K562 (cell line): Measurements from ENCODE around the gene LPIN1. TPM values are rescaled to one million over a fixed set of nuclear protein-coding genes. Genes with fewer than 3 reads are reported as not detected.

Experiments used
- BACH1 ChIP-seq: fragments of 200-800 bp; sonication (Bioruptor generic); IDR thresholded peaks from 2 replicates; pipeline ENCODE4 v1.6.1; 2016; ENCODE audit warnings: missing genetic modification characterization, missing compliant biosample characterization
- BRD9 ChIP-seq: fragments of 450-650 bp; IDR thresholded peaks from 2 replicates; pipeline ENCODE4 v1.6.1; 2018; ENCODE audit warnings: low read depth; ENCODE audit not compliant: partially characterized antibody
- CTCF ChIP-seq, 3 experiments: IDR thresholded peaks in 2 of 3; conservative IDR thresholded peaks in 1 of 3; 2 replicates each; pipeline ENCODE4 v1.5.1; 2011 to 2012; ENCODE audit warnings: low read length in 3 of 3, mild to moderate bottlenecking in 3 of 3, control low read depth in 2 of 3, improper control_type of control experiment in 1 of 3, inconsistent platforms in 1 of 3, low read depth in 1 of 3, mixed read lengths in 1 of 3, moderate library complexity in 1 of 3; ENCODE audit not compliant: insufficient read depth in 2 of 3
- FOXM1 ChIP-seq, 2 experiments: fragments of 450-650 bp in 1 of 2; sonication (generic) in 1 of 2; formaldehyde crosslinking in 1 of 2; IDR thresholded peaks; 2 replicates each; pipeline versions ENCODE4 v1.6.1 to v1.9.0; 2017 to 2022; ENCODE audit warnings: low read depth in 2 of 2, mild to moderate bottlenecking in 2 of 2, missing genetic modification reagents in 1 of 2, moderate library complexity in 1 of 2
- FOXP4 ChIP-seq: sonication (generic); formaldehyde crosslinking; IDR thresholded peaks from 2 replicates; pipeline ENCODE4 v1.8.0; 2022; ENCODE audit warnings: mild to moderate bottlenecking, missing genetic modification reagents, borderline replicate concordance
- GATA2 ChIP-seq: sonication (generic); formaldehyde crosslinking; IDR thresholded peaks from 2 replicates; pipeline ENCODE4 v1.4.0; 2020; ENCODE audit warnings: mild to moderate bottlenecking, missing genetic modification reagents
- KAT7 ChIP-seq: sonication (generic); formaldehyde crosslinking; IDR thresholded peaks from 2 replicates; pipeline ENCODE4 v1.8.0; 2022; ENCODE audit warnings: missing genetic modification reagents, mild to moderate bottlenecking, borderline replicate concordance
- KDM2B ChIP-seq: fragments of 250-450 bp; sonication (Bioruptor Pico); IDR thresholded peaks from 2 replicates; pipeline ENCODE4 v1.8.0; 2021; ENCODE audit warnings: mild to moderate bottlenecking, moderate library complexity
- KDM4B ChIP-seq, 2 experiments: fragments of 450-650 bp in 1 of 2; sonication (generic) in 1 of 2; IDR thresholded peaks; 2 replicates each; pipeline ENCODE4 v1.6.1; 2016 to 2017; ENCODE audit warnings: borderline replicate concordance in 2 of 2, antibody characterized with exemption in 1 of 2, low read depth in 1 of 2, mild to moderate bottlenecking in 1 of 2
- NFIC ChIP-seq: fragments of 450-650 bp; IDR thresholded peaks from 2 replicates; pipeline ENCODE4 v1.6.1; 2017; ENCODE audit warnings: mild to moderate bottlenecking, inconsistent platforms
- NR2F6 ChIP-seq: fragments of 450-650 bp; formaldehyde crosslinking; IDR thresholded peaks from 2 replicates; pipeline ENCODE4 v1.4.0; 2020; ENCODE audit warnings: mild to moderate bottlenecking
- RBFOX2 ChIP-seq: fragments of 200-400 bp; formaldehyde crosslinking; IDR thresholded peaks from 2 replicates; pipeline ENCODE4 v1.6.1; 2017; ENCODE audit warnings: low read depth, mild to moderate bottlenecking, low read length, moderate library complexity
- SMARCB1 ChIP-seq: IDR thresholded peaks from 2 replicates; pipeline ENCODE4 v1.6.1; 2011; ENCODE audit warnings: improper control_type of control experiment, low read depth; ENCODE audit not compliant: insufficient read length
- SP2 ChIP-seq: IDR thresholded peaks from 2 replicates; pipeline ENCODE4 v1.6.1; 2011; ENCODE audit warnings: mild to moderate bottlenecking, low read depth, low read length, moderate library complexity; ENCODE audit not compliant: poor library complexity, severe bottlenecking; ENCODE audit errors: extremely low read depth
- ZBTB26 ChIP-seq: fragments of 450-650 bp; formaldehyde crosslinking; IDR thresholded peaks from 2 replicates; pipeline ENCODE4 v1.4.0; 2022; ENCODE audit warnings: missing genetic modification characterization
- ZC3H11A ChIP-seq: IDR thresholded peaks from 2 replicates; pipeline ENCODE4 v1.6.1; 2012; ENCODE audit warnings: low read depth, low read length, improper control_type of control experiment
- ZSCAN32 ChIP-seq: fragments of 450-650 bp; formaldehyde crosslinking; IDR thresholded peaks from 2 replicates; pipeline ENCODE4 v1.4.0; 2020; ENCODE audit warnings: mild to moderate bottlenecking, moderate library complexity
- polyA plus RNA-seq, 8 experiments: library from polyadenylated mRNA; depleted of rRNA in 4 of 8; stranded (reverse) in 5 of 8; unstranded in 3 of 8; fragments of >200 nt; fragmentation: Nextera tagmentation in 2 of 8; fragmentation: Illumina TruSeq in 1 of 8; extraction: Ambion mirVana in 2 of 8; extraction: Trizol in 1 of 8; gene quantifications; 2 replicates each; pipeline versions ENCODE4 v1.2.1 to v1.2.3, GENCODE V29; 2011 to 2014; ENCODE audit warnings: inconsistent platforms in 1 of 8, missing spikeins in 1 of 8
- total RNA-seq, 7 experiments: library from RNA; depleted of rRNA in 6 of 7; stranded (reverse); fragments of >200 nt in 6 of 7; fragmentation: Illumina TruSeq in 2 of 7; extraction: Trizol in 2 of 7; gene quantifications; 2 replicates each; pipeline versions ENCODE4 v1.2.1 to v1.2.3, GENCODE V29; 2011 to 2021; ENCODE audit warnings: low replicate concordance in 1 of 7
- TF ChIP-seq, protein P1 (sequence below): fragments of 450-650 bp; formaldehyde crosslinking; IDR thresholded peaks from 2 replicates; pipeline ENCODE4 v1.4.0; 2022; ENCODE audit warnings: missing genetic modification characterization
- TF ChIP-seq, protein P2 (sequence below): sonication (generic); formaldehyde crosslinking; IDR thresholded peaks from 2 replicates; pipeline ENCODE4 v1.8.1; 2023; ENCODE audit warnings: mild to moderate bottlenecking, missing genetic modification reagents

The LPIN1 gene
- total and polyA plus RNA-seq, 9 of the 15 experiments (the other 6 are each of a cell fraction or from before 2014, with no cell fraction given), result 9.2 to 84.0 (median 27.8) TPM

GRCh38 chr2:11829324-11829946, 83.0 kb downstream of the LPIN1 start (continued):
- no peak for TF ChIP-seq FOXP4
- TF ChIP-seq KDM2B (CRISPR knock-in tag), result no peak
- TF ChIP-seq KDM4B (IDR thresholded peaks at IDR 0.05; ENCODE audit: borderline replicate concordance in 2 of 2, low read depth in 1 of 2), result no peak
- no peak for TF ChIP-seq GATA2 (CRISPR knock-in tag)
- TF ChIP-seq ZC3H11A, result no peak
- TF ChIP-seq NFIC, result peak; percentile 76
- no peak for TF ChIP-seq SMARCB1
- no peak; the same call in 1 of the 2 replicates for TF ChIP-seq BACH1 (tag)
- TF ChIP-seq, protein P1, sequence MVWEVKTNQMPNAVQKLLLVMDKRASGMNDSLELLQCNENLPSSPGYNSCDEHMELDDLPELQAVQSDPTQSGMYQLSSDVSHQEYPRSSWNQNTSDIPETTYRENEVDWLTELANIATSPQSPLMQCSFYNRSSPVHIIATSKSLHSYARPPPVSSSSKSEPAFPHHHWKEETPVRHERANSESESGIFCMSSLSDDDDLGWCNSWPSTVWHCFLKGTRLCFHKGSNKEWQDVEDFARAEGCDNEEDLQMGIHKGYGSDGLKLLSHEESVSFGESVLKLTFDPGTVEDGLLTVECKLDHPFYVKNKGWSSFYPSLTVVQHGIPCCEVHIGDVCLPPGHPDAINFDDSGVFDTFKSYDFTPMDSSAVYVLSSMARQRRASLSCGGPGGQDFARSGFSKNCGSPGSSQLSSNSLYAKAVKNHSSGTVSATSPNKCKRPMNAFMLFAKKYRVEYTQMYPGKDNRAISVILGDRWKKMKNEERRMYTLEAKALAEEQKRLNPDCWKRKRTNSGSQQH (CRISPR knock-in tag), result no peak
- TF ChIP-seq FOXM1 (IDR thresholded peaks at IDR 0.05; ENCODE audit: low read depth), result no peak
- TF ChIP-seq FOXM1 (CRISPR knock-in tag; IDR thresholded peaks at IDR 0.05; ENCODE audit: low read depth), result no peak
- no peak for TF ChIP-seq SP2
- no peak for TF ChIP-seq ZBTB26
- TF ChIP-seq, protein P2, sequence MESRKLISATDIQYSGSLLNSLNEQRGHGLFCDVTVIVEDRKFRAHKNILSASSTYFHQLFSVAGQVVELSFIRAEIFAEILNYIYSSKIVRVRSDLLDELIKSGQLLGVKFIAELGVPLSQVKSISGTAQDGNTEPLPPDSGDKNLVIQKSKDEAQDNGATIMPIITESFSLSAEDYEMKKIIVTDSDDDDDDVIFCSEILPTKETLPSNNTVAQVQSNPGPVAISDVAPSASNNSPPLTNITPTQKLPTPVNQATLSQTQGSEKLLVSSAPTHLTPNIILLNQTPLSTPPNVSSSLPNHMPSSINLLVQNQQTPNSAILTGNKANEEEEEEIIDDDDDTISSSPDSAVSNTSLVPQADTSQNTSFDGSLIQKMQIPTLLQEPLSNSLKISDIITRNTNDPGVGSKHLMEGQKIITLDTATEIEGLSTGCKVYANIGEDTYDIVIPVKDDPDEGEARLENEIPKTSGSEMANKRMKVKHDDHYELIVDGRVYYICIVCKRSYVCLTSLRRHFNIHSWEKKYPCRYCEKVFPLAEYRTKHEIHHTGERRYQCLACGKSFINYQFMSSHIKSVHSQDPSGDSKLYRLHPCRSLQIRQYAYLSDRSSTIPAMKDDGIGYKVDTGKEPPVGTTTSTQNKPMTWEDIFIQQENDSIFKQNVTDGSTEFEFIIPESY, result no peak
- peak; percentile 70 to 81 (median 75) for TF ChIP-seq CTCF (IDR thresholded peaks at IDR 0.05 in 2 of 3, conservative IDR thresholded peaks at IDR 0.05 in 1 of 3; ENCODE audit: insufficient read depth in 2 of 3, low read depth in 1 of 3, low read length in 3 of 3)
- TF ChIP-seq RBFOX2, result no peak
- peak; percentile 35 for TF ChIP-seq BRD9
- 0 out of 2 replicates have a peak, but pooled peaks have one; percentile 7 for TF ChIP-seq KAT7
- no peak for TF ChIP-seq ZSCAN32 (CRISPR knock-in tag)
- no peak for TF ChIP-seq NR2F6
